GM19468 (cell line): ENCODE data around the gene CCDC68.
"Not testable (repeated sequence)": the region's sequence is repeated elsewhere in the genome, so short reads cannot be mapped to it uniquely, and the experiment has no call there.

Experiments
- ATAC-seq: cut with Tn5 transposase; IDR thresholded peaks from one replicate; pipeline ENCODE4 v1.9.1; 2021; ENCODE audit warnings: mild to moderate bottlenecking, moderate library complexity, moderate number of reproducible peaks; ENCODE audit not compliant: unreplicated experiment; ENCODE audit errors: extremely low read depth

The CCDC68 gene

GRCh38 chr18:54958704-54959625 is at the start of gene CCDC68:
CCDC68 (minus strand) TSS chr18:54959461; CDS start chr18:54942791, 16,670 bp downstream.
- ATAC-seq, result no peak

GRCh38 chr18:55007602-55008001 is 48.3 kb upstream of the CCDC68 start:
- ATAC-seq, result no peak

- no peak for ATAC-seq
These were observed 44.4 kb upstream of the CCDC68 start for GRCh38 chr18:55003695-55004094.

- ATAC-seq, result no peak
These were observed 43.0 kb upstream of the CCDC68 start for GRCh38 chr18:55002261-55002660.

GRCh38 chr18:55001394-55002024 is 42.2 kb upstream of the CCDC68 start:
- ATAC-seq, result no peak

GRCh38 chr18:55000529-55000928 is 41.3 kb upstream of the CCDC68 start:
- ATAC-seq, result no peak

- no peak for ATAC-seq
These were observed 39.8 kb upstream of the CCDC68 start for GRCh38 chr18:54999016-54999415.

- no peak for ATAC-seq
These were observed 36.3 kb upstream of the CCDC68 start for GRCh38 chr18:54995421-54996143.

- ATAC-seq, result no peak
These were observed 32.7 kb upstream of the CCDC68 start for GRCh38 chr18:54991981-54992380.

- no peak for ATAC-seq
These were observed 25.6 kb upstream of the CCDC68 start for GRCh38 chr18:54984908-54985307.

GRCh38 chr18:54983791-54984190 is 24.5 kb upstream of the CCDC68 start:
- no peak for ATAC-seq

GRCh38 chr18:54983041-54983686 is 23.9 kb upstream of the CCDC68 start:
- ATAC-seq, result peak; percentile 46

- no peak for ATAC-seq
These were observed 21.8 kb upstream of the CCDC68 start for GRCh38 chr18:54981076-54981475.

GRCh38 chr18:54975598-54975997 is 16.3 kb upstream of the CCDC68 start:
- ATAC-seq, result no peak

GRCh38 chr18:54973046-54973445 is 13.8 kb upstream of the CCDC68 start:
- no peak for ATAC-seq

GRCh38 chr18:54968807-54969206 is 9.5 kb upstream of the CCDC68 start:
- ATAC-seq, result no peak

- ATAC-seq, result not testable (repeated sequence)
These were observed 9.0 kb upstream of the CCDC68 start for GRCh38 chr18:54968237-54968636.

GRCh38 chr18:54967786-54968185 is 8.5 kb upstream of the CCDC68 start:
- no peak for ATAC-seq

- no peak for ATAC-seq
These were observed 5.5 kb upstream of the CCDC68 start for GRCh38 chr18:54964741-54965140.

GRCh38 chr18:54962919-54963645 is 3.8 kb upstream of the CCDC68 start:
- no peak for ATAC-seq
